22Rv1 (cell line): ENCODE results near the gene UBL3.

Experiments
- ZFX ChIP-seq: fragments of 450-650 bp; IDR thresholded peaks from 2 replicates; pipeline ENCODE4 v1.6.1; 2017; ENCODE audit warnings: antibody characterized with exemption, borderline replicate concordance
- TF ChIP-seq, protein P1 (sequence below): fragments of 450-650 bp; IDR thresholded peaks from 2 replicates; pipeline ENCODE4 v1.5.1; 2017; ENCODE audit warnings: mild to moderate bottlenecking

DNA sequence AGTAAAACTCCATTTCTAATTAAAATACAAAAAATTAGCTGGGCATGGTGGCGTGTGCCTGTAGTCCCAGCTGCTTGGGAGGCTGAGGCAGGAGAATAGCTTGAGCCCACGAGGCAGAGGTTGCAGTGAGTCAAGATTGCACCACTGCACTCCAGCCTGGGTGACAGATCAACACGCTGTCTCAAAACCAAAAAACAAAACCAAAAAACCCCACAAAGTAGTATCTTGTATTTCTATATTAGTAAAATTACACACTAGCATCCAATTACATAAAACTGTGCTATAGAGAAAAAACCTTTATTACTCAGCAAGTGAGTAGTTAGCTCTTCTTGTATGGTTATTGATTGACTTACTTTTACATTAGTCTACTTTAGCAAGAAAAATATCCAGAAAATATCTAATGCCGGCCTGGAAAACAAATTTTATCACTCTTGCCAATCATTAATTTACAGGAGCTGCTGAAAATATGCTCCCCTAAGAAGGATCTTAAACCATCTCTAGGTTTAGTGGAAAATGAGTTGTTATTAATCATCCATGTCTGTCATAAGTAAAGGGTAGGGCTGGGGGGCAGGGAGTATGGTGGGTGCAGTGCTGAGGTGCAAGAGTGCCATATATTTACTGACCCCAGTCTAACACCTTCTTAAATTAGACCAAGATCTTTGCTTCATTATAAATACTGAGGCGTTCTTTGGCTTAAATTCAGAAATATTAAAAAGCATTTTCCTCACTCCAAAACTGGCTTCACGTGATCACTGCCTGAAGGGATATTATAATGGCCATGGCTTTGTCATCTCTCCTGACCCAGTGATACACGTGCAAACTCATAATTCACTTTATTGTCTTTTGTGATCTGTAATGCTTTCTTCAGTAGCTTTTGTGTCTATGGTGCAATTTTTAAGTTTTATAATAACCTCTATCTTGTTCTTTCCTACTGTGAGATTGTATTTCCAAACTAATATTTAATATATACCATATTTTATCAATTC is 44.1 kb downstream of the UBL3 start:
- TF ChIP-seq, protein P1, sequence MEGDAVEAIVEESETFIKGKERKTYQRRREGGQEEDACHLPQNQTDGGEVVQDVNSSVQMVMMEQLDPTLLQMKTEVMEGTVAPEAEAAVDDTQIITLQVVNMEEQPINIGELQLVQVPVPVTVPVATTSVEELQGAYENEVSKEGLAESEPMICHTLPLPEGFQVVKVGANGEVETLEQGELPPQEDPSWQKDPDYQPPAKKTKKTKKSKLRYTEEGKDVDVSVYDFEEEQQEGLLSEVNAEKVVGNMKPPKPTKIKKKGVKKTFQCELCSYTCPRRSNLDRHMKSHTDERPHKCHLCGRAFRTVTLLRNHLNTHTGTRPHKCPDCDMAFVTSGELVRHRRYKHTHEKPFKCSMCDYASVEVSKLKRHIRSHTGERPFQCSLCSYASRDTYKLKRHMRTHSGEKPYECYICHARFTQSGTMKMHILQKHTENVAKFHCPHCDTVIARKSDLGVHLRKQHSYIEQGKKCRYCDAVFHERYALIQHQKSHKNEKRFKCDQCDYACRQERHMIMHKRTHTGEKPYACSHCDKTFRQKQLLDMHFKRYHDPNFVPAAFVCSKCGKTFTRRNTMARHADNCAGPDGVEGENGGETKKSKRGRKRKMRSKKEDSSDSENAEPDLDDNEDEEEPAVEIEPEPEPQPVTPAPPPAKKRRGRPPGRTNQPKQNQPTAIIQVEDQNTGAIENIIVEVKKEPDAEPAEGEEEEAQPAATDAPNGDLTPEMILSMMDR, result no peak
- TF ChIP-seq ZFX, result no peak
